CD4-positive, alpha-beta T cell treated with Interleukin-6 for 4 hours (primary cell): Measurements from ENCODE around the gene EIF6.
"Not testable (repeated sequence)": the region's sequence is repeated elsewhere in the genome, so short reads cannot be mapped to it uniquely, and the experiment has no call there.

Source experiments
- DNase-seq: peaks from one replicate; pipeline ENCODE4 v3.0.0-alpha.2; 2020; ENCODE audit warnings: mixed read lengths

The EIF6 gene

DNA sequence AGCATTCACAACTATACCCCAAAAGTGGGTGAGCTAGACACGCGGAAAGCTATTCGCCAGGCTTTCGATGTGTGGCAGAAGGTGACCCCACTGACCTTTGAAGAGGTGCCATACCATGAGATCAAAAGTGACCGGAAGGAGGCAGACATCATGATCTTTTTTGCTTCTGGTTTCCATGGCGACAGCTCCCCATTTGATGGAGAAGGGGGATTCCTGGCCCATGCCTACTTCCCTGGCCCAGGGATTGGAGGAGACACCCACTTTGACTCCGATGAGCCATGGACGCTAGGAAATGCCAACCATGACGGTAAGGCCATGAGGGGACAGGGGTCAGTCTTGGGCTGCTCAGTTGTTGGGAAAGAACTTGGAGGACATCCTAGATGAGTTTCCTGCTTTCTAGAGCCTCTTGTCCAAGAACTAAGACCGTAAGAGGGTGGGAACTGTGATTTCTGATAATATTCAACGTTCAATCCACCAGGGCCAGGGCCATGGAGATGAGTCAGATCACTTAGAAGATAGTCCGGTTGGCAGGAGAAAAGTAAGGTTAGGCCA lies 30.0 kb downstream of the EIF6 start:
- DNase-seq: no peak

DNA sequence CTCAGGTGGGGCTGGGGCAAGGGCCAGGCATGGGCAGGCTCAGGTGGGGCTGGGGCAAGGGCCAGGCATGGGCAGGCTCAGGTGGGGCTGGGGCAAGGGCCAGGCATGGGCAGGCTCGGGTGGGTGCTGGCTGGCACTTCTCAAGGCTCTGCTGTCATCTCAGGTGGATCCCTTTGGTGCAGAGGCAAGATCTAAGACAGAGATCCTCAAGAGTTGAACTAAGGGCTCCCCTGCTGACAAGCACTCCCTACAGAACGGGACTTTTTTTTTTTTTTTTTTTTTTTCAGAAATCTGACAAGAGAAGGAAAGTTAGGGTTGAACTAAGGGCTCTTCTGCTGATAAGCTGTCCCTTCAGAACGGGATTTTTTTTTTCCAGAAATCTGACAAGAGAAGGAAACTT lies 31.6 kb downstream of the EIF6 start:
- no peak for DNase-seq

DNA sequence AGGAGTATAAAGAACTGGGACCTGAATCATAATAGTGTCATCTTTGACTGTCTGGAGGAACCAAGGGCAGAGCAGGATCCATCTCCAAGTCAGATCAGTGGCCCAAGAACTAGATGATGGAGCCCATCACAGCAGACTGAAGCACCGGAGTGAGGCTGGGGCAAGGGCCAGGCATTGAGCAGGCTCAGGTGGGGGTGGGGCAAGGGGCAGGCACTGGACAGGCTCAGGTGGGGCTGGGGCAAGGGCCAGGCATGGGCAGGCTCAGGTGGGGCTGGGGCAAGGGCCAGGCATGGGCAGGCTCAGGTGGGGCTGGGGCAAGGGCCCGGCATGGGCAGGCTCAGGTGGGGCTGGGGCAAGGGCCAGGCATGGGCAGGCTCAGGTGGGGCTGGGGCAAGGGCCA lies 32.0 kb downstream of the EIF6 start:
- DNase-seq: not testable (repeated sequence)

DNA sequence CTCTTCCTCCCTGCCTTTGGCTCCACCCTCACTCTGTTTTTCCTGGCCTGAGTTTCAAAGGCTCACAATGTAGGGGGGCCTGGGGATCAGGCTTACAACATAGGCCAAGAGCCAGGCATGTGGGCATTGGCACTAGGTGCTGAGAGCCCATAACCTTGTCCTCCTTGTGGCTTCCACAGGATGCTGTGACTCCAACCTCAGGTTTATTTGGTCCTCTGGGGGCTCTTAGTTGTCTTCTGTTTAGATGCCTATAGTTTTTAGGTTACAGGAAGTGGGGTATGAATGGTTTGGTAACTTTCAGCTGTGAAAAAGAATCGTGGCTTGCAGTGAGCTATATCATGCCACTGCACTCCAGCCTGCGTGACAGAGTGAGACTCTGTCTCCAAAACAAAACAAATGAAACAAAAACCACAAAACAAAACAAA lies 32.5 kb downstream of the EIF6 start:
- DNase-seq: peak; percentile 40

GRCh38 chr20:35251613-35251940 lies 33.0 kb downstream of the EIF6 start:
- no peak for DNase-seq

GRCh38 chr20:35248641-35249475 lies 35.7 kb downstream of the EIF6 start:
- no peak for DNase-seq

DNA sequence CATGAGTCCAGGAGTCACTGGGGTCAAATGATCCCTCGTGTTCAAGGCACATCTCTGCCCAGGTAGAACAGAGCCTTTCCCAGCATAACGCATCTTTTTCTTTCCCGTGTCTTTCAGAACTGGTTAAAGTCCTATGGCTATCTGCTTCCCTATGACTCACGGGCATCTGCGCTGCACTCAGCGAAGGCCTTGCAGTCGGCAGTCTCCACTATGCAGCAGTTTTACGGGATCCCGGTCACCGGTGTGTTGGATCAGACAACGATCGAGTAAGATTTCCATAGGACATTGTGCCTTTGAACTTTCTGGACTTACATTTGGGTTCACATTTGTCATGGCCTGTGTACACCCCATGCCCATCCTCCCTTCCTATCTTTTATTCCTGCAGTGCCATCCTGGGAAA lies 37.8 kb downstream of the EIF6 start:
- no peak for DNase-seq

DNA sequence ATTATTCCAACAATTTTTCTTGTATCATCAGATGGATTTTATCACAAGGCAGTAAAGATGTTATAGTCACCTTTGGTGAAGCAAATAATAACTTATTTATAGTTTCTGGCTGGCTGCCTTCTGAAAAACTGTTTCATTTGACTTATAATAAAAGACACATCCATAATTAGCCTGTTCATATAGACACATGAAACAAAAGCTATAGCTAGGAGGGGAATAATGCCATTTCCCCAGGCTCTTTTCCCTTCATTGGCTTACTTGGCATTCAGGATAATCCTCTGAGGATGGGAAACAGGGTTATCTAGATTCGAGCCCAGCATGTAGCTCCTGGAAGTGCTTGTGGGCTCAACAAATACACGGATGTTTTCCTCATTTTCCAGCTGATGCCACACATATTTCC lies 40.6 kb downstream of the EIF6 start:
- DNase-seq: no peak

DNA sequence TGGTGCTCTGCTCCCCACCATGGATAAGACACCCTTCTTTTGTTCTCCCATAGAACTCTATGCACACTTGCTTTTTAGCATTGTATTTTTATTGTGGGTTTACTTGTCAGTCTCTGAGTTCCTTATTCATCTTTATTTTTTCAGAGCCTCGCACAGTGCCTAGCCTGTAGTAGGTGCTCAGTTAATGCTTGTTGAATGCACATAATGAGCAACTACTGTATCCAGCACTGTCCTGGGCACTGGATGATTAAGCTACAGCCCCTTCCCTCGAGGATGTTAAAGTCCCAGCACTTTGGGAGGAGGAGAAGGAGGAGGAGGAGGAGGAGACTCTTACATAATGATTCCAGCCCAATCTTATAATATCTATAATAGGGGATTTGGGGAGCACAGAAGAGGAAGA lies 41.3 kb downstream of the EIF6 start:
- no peak for DNase-seq

DNA sequence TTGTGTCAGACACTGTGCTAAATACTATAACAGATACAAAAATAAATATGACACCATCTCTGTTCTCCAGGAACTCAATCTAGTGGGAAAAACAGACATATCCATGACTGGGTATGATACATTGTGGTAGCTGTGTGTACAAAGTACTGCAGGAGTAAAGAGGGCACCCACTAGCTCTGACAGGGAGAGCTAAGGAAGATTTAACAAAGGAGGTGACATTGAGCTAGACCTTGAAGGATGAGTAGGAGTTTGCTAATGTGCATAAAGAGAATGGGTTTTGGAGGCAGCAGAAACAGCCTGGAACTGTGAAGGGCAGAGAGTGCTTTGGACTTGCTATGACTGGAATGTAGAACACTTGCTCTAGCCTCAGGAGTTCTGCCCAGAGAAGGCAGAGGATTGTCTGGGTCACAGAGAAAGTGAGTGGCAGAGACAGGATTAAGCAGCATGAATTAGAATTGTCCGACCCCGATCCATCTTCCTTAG lies 43.7 kb downstream of the EIF6 start:
- no peak for DNase-seq

DNA sequence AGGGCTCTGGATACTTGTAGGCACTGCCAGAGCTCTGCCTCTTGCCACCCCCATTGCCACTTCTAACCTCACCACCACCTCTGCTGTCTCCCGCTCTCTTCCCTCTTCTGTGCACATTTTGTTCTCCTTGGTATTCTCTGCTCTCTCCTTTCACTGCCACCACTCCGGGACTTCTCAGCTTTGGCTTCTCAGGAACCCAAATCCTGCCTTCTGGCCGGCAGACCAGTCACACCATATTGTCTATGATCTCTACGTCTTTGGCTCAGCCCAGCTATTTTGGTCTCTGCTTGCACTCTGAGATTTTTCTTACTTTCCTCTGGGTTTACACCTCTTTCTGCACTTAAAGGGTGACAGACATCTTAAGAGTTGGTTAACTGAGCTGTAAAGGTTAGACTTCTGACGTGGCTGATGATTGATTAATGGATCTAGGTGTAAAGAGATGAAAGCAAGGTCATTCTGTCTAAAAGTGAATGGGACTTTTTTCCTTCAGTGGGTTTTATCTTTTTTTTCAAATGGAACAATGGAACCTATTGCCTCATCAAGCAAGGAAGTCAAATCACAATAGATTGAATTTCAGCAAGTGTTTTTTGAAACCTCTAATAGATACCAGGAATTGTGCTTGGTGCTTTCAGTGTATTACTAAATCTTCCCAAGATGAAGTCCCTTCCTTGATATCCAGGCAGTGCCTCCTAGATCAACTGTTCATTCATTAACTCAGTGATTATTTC lies 44.3 kb downstream of the EIF6 start:
- no peak for DNase-seq

- no peak for DNase-seq
Measured at GRCh38 chr20:35238735-35239134, 45.8 kb downstream of the EIF6 start.

DNA sequence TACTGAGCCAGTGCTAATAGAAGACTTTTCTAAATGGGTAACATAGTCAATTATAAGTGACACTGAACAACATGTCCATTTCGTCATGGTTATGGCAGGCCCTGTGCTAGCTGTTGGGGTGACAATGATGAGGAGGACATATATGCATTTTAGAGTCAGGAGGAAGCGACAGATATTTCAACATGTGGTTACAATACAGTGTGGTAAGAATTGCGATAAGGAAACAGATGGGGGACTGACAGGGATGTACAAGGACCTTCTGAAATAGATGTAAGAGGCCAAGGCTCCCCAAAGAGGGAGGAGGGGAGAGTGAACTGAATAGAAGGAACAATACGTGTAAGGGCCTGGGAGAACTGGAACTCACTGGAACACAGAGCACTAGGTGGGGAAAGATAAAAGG lies 46.4 kb downstream of the EIF6 start:
- DNase-seq: no peak

- no peak for DNase-seq
Measured at GRCh38 chr20:35237486-35237885, 47.1 kb downstream of the EIF6 start.

DNA sequence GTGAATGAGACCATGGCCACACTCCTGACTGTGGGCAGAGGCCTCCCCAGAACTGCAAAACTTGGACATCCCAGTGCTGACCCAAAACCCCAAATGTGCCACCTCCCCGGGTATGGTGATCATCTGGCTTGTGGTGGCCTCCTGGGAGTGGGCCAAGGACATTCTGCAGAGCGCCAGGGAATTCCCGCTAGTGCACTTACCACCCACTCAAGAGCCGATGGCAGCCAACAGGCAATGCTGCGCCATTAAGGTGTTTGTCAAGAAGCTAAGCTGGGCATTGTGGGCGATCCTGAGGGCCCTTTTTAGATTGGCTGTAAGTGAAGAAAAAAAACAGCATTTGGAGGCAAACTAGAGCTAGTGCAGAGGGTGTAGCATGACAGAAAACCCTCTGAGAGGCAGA lies 48.7 kb downstream of the EIF6 start:
- no peak for DNase-seq

GRCh38 chr20:35232575-35232974 lies 52.0 kb downstream of the EIF6 start:
- DNase-seq: no peak
